ENCODE results near the gene FAM3B. TPM values are rescaled to one million over a fixed set of nuclear protein-coding genes. Genes with fewer than 3 reads are reported as not detected.

The FAM3B gene
- total RNA-seq, 2 donors from 2014 or later: 1.5 to 11.8 TPM

- H3K27me3 ChIP-seq (replicated peaks; ENCODE audit: insufficient read depth): no peaks in the 10 kb centered on the region
- H3K36me3 ChIP-seq: no peaks in the 10 kb centered on the region
- DNase-seq (ENCODE audit: low spot score) (no peak), ATAC-seq (ENCODE audit: insufficient number of reproducible peaks, low FRiP score, low read depth) (no peak)
- no peak overlapping the region for H3K4me3 ChIP-seq
- no peaks in the 10 kb centered on the region for H3K4me1 ChIP-seq (ENCODE audit: control insufficient read depth in 1 of 2, low read depth in 2 of 2)
- H3K27ac ChIP-seq: no peak overlapping the region
- no peak for TF ChIP-seq CTCF (IDR thresholded peaks at IDR 0.05)
- no peaks in the 10 kb centered on the region for H3K9me3 ChIP-seq
Observed at GRCh38 chr21:41346758-41347157, 30.2 kb downstream of the FAM3B start.

GRCh38 chr21:41348434-41348833 is 31.8 kb downstream of the FAM3B start:
- Histone ChIP-seq H3K27me3 (replicated peaks; ENCODE audit: insufficient read depth) (no peaks in the 10 kb centered on the region), H3K4me1 (ENCODE audit: control insufficient read depth in 1 of 2, low read depth in 2 of 2) (no peaks in the 10 kb centered on the region), H3K36me3 (no peaks in the 10 kb centered on the region), H3K27ac (no peak overlapping the region), H3K9me3 (no peaks in the 10 kb centered on the region), H3K4me3 (no peak overlapping the region)
- no peak for ATAC-seq (ENCODE audit: insufficient number of reproducible peaks, low FRiP score, low read depth)
- DNase-seq (ENCODE audit: low spot score): no peak
- no peak for TF ChIP-seq CTCF (IDR thresholded peaks at IDR 0.05)

GRCh38 chr21:41349126-41349525 is 32.5 kb downstream of the FAM3B start:
- Histone ChIP-seq H3K9me3 (no peaks in the 10 kb centered on the region), H3K4me1 (ENCODE audit: control insufficient read depth in 1 of 2, low read depth in 2 of 2) (no peaks in the 10 kb centered on the region), H3K4me3 (no peak overlapping the region), H3K27me3 (replicated peaks; ENCODE audit: insufficient read depth) (no peaks in the 10 kb centered on the region), H3K27ac (no peak overlapping the region), H3K36me3 (no peaks in the 10 kb centered on the region)
- TF ChIP-seq CTCF (IDR thresholded peaks at IDR 0.05): no peak
- ATAC-seq (ENCODE audit: insufficient number of reproducible peaks, low FRiP score, low read depth) (no peak), DNase-seq (ENCODE audit: low spot score) (no peak)

- no peak overlapping the region for H3K27ac ChIP-seq
- ATAC-seq (ENCODE audit: insufficient number of reproducible peaks, low FRiP score, low read depth): no peak
- no peak for DNase-seq (ENCODE audit: low spot score)
- H3K4me3 ChIP-seq: no peak overlapping the region
- TF ChIP-seq CTCF (IDR thresholded peaks at IDR 0.05): no peak
- H3K27me3 ChIP-seq (replicated peaks; ENCODE audit: insufficient read depth): no peaks in the 10 kb centered on the region
- H3K9me3 ChIP-seq: no peaks in the 10 kb centered on the region
- H3K4me1 ChIP-seq (ENCODE audit: control insufficient read depth in 1 of 2, low read depth in 2 of 2): no peaks in the 10 kb centered on the region
- H3K36me3 ChIP-seq: no peaks in the 10 kb centered on the region
Observed at GRCh38 chr21:41349619-41350390, 33.2 kb downstream of the FAM3B start.

- Histone ChIP-seq H3K4me3 (no peak overlapping the region), H3K27ac (no peak overlapping the region), H3K36me3 (no peaks in the 10 kb centered on the region), H3K9me3 (no peaks in the 10 kb centered on the region), H3K4me1 (ENCODE audit: control insufficient read depth in 1 of 2, low read depth in 2 of 2) (no peaks in the 10 kb centered on the region), H3K27me3 (replicated peaks; ENCODE audit: insufficient read depth) (no peaks in the 10 kb centered on the region)
- DNase-seq (ENCODE audit: low spot score): no peak
- no peak for ATAC-seq (ENCODE audit: insufficient number of reproducible peaks, low FRiP score, low read depth)
- no peak for TF ChIP-seq CTCF (IDR thresholded peaks at IDR 0.05)
Observed at GRCh38 chr21:41350436-41351155, 34.0 kb downstream of the FAM3B start.

Data from thoracic aorta (tissue), 2 donors.